SW 1271 (cell line): ENCODE data around the gene FLT3.

ENCODE experiments used
- DNase-seq, 2 experiments: peaks; one replicate each; lab custom pipeline; 2025; lab: John Stamatoyannopoulos, UW

FLT3 gene

DNA sequence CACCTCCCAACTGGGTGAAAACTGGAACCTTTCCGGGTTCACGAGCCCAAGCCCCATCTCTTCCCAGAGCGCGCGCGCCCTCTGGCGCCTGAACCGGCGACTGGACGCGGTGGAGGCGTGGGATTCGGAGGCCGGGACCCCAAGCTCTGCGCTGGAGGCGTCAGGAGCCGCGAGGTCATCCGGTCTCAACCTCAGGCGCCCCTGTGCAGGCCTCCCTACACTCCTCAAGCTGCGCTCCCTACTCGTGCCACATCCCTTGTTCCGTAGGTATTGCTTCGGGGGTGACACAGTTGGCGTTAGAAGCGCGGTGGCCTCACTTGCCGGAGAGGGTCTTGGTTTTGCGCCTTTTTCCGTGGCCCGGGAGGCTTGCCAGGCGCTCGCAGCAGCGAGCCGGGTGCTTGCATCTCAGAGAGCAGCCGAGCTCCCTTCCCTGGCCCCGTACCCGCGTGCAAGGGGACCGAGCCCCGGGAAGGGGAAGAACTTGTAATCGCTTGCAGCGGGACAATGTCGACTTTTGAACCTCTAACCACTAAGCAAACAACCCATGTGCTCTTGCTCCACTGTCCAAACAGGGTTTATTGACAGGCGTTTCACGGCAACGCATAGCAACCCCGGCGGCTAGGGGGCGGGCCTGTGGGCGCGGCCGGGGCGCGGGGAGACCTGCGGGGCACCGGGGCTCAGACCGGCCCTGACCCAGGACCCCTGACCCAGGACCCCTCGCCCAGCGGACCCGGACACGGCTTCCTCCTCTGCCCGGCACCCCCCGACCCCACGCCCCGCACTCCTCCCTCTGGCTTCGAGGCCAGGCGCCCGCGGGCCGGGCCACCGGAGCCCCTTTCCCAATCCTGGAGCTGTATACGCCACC lies 139.8 kb downstream of the FLT3 start:
- DNase-seq: peak in 1 of 2 experiments; percentile 19

DNA sequence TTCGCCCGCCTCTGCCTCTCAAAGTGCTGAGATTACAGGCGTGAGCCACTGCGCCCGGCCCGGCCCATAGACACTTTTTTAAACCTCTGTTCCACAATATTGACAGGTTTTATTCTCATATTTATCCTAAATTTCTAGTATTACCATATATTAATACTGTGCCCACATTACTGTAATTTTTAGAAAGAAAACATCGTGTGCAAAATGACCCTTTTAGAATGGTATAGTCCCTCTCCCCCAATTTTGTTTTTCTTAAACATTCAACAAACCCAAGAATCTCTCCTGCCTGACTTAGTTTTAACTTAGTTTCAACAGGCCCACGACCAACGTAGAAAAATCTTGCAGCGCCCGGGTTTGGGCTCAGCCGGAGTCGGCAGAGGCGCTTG lies 140.4 kb downstream of the FLT3 start:
- DNase-seq: no peak

DNA sequence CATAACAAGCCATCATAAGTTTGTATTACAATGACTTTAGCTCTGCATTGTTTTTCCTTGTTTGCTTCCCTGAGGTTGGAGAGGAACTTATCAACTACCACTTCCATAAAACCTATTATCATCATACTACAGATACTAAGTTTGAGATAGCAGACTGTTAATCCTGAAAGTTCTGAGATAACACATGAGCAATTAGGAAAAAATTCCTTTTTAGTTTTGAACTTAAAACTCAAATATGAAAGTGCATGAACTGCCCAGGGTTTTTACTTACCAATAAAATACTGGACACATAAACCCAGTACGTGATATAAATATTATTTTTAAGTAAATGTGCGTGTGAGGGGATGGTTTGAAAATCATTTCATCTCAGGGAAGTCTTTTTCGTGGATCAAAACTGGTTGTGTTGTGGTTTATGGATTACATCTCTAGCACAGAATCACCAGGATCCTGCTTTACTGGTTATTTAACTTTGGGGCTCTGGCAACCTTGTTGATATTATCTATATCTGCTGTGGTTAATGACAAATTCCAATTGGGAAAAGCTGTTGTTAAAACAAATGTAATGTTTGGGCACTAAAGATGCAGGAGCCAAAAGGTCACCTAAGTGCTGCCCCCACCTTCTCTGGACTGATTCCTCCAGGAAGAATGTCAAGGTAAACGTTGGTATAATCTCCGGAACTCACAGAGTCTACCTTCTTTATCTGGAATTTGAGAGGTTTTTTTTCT lies 143.6 kb downstream of the FLT3 start:
- no peak for DNase-seq

DNA sequence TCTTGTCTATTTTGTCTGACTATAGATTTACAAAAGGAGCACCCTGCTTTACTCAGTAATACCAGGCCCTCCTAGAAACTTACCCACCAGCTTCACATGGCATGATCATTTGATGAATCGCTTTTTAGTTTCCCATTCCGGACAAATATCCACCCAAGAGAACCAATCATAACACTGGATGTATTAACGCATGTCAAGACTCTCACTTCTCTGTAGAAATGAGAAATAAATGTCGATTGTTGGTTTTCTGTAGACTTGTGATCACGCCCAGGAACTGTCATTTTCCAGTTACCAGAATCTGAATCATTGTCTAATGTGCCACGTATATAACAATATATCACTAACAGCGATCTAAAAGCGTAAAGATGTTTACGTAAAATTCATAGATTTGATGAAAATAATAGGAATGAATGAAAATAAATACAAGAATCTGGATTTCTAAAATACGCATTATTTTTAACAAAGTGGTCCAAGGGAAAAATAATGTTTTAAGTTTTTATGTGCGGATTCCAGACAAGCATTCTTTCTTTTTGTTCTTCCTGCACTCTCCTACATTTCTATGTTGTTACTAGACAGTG lies 145.3 kb downstream of the FLT3 start:
- DNase-seq: no peak

DNA sequence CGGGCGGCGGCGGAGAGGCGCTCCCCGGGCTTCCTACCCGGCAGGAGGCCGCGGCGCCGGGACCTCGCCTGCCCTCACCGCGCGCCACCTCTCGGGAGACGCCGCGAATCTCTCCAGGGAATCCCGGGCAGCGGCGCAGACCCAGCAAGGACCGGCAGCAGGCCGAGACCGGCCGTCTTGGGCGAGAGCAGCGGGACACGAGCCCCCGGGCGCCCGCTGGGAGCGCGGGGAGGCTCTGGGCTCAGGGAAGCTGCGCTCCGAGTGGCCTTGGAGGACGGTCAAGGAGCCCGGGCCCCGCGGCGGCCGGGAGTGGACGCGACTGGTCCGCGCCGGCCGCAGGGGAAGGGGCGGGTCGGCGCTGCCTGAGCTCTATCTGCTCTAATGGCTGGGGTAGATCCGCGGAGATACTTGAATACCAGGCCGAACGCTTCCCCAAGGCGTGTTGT lies 145.9 kb downstream of the FLT3 start:
- DNase-seq: no peak

DNA sequence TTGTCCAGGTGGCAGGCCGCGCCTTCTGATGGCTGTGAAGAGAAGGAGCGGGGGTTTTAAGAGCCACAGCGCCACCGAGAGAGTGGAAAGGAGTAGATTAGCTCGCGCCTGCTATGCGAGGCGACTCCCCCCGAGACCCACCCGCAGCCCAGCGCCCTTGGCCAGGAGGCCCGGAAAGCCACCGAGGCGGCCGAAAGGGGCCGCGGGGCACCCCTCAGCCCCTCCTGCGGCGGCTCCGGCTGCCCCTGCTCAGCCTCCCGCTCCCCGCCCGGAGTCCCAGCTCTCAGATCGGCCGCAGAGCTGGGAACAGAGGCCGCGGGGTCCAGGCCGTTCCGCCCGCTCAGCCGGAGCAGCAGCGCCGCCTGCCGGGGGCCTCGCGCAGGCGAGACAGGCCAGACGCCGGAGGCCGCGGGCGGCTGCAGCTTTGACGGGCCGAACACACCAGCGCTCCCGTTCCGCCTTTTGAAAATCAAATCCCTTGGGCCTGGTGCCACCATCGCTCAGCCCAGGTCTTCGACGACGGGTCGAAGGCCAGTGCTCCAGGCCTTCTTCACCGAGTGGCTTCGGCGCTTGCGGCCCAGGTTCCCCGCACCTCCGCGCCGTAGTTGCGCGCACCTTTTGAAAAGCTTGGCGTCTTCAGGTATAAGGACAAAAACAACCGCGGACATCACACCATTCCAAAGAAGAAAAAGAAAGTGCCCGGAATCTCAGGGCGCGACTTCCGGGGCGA lies 146.5 kb downstream of the FLT3 start:
- peak; percentile 12 to 61 for DNase-seq
